DND-41 (cell line): ENCODE measurements around the gene CALML3.

Experiments used
- ATAC-seq: fragments of 200-7000 bp; cut with Tn5 transposase; 3 replicates; pipeline ENCODE4 v1.9.1; 2021; ENCODE audit warnings: low read depth; ENCODE audit not compliant: insufficient read depth
- DNase-seq: peaks from one replicate; pipeline ENCODE4 v3.0.0-alpha.2; 2020
- H2AFZ ChIP-seq: 2 replicates; pipeline ENCODE4 v1.6.0; 2012; ENCODE audit warnings: low read depth, low read length
- H3K27ac ChIP-seq: 2 replicates; pipeline ENCODE4 v1.5.1; 2012; ENCODE audit warnings: low read length, inconsistent platforms
- H3K27me3 ChIP-seq: fragments of 200-600 bp; sonication (generic); 2 replicates; pipeline ENCODE4 v1.6.0; 2012; ENCODE audit warnings: low read length, mild to moderate bottlenecking, inconsistent platforms; ENCODE audit not compliant: insufficient read depth, poor library complexity
- H3K36me3 ChIP-seq: 2 replicates; pipeline ENCODE4 v1.5.1; 2012; ENCODE audit warnings: low read length, inconsistent platforms; ENCODE audit not compliant: insufficient read depth
- H3K4me1 ChIP-seq: 2 replicates; pipeline ENCODE4 v1.5.1; 2012; ENCODE audit warnings: mild to moderate bottlenecking, low read length; ENCODE audit not compliant: insufficient read depth
- H3K4me2 ChIP-seq: 2 replicates; pipeline ENCODE4 v1.6.0; 2012; ENCODE audit warnings: mild to moderate bottlenecking, moderate library complexity, low read length, inconsistent platforms; ENCODE audit not compliant: insufficient read depth
- H3K4me3 ChIP-seq, 2 experiments: fragments of 200-600 bp in 1 of 2; shearing (Covaris generic) in 1 of 2; 2 replicates each; pipeline ENCODE4 v1.5.1; 2012 to 2016; ENCODE audit warnings: inconsistent platforms in 2 of 2, low read length in 2 of 2, mild to moderate bottlenecking in 2 of 2, low read depth in 1 of 2, moderate library complexity in 1 of 2
- H3K79me2 ChIP-seq: 2 replicates; pipeline ENCODE4 v1.6.0; 2012; ENCODE audit warnings: low read length, inconsistent platforms; ENCODE audit not compliant: insufficient read depth
- H3K9ac ChIP-seq: 2 replicates; pipeline ENCODE4 v1.6.0; 2012; ENCODE audit warnings: low read depth, mild to moderate bottlenecking, inconsistent platforms, low read length, moderate library complexity
- H3K9me3 ChIP-seq: 2 replicates; pipeline ENCODE4 v1.5.1; 2012; ENCODE audit warnings: low read length, moderate library complexity, mild to moderate bottlenecking, inconsistent platforms; ENCODE audit not compliant: insufficient read depth, severe bottlenecking
- H4K20me1 ChIP-seq: 2 replicates; pipeline ENCODE4 v1.6.0; 2012; ENCODE audit warnings: low read length; ENCODE audit not compliant: insufficient read depth
- EZH2 ChIP-seq: IDR thresholded peaks from 3 replicates; pipeline ENCODE4 v1.6.1; 2012; ENCODE audit warnings: borderline replicate concordance, low read depth, mild to moderate bottlenecking, moderate library complexity, low read length, inconsistent platforms; ENCODE audit not compliant: severe bottlenecking
- TF ChIP-seq, protein P1 (sequence below): IDR thresholded peaks from 2 replicates; pipeline ENCODE4 v1.5.1; 2012; ENCODE audit warnings: borderline replicate concordance, low read length, moderate library complexity, mild to moderate bottlenecking; ENCODE audit not compliant: poor library complexity, severe bottlenecking; ENCODE audit errors: extremely low read depth

The CALML3 gene

DNA sequence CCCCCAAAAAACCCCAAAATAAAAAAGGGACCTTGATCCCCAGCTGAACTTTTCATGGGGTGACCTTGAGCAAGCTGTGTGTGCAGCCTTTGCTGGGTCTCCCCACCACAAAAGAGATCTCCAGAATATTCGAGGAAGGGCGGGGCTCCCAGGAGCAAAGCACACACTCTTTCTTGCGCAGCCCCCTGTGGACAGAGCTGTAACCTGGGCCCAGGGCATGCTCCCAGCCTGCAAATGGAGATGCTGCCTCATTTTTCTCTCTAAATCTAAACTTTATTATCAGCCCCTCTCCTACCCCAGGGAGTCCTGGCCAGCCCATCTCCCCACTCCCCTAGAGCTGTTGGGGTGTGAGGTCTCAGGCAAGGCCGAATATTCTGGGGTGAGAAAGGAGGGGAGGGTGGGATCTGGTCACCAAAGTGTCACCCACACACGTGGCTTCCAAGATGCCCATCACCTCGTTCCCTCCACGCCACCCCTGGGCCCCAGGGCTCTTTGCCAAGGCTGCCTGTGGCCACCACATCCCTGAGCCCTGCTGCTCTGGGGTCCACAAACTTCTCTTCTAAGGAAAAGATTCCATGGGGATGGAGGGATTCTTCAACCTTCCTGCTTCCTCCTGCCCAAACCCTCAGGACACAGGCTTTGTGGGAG lies 1.7 kb upstream of the CALML3 start:
- ATAC-seq (no peak), DNase-seq (no peak)
- Histone ChIP-seq H3K4me3 (no peak overlapping the region), H3K79me2 (no peaks in the 10 kb centered on the region), H3K36me3 (no peaks in the 10 kb centered on the region), H3K27me3 (peaks cover 13% of the 10 kb centered on the region), H3K9me3 (no peaks in the 10 kb centered on the region), H3K27ac (no peak overlapping the region), H2AFZ (no peak overlapping the region), H3K9ac (no peak overlapping the region), H3K4me2 (no peak overlapping the region), H4K20me1 (no peaks in the 10 kb centered on the region), H3K4me1 (no peaks in the 10 kb centered on the region)
- no peak for TF ChIP-seq EZH2
- TF ChIP-seq, protein P1, sequence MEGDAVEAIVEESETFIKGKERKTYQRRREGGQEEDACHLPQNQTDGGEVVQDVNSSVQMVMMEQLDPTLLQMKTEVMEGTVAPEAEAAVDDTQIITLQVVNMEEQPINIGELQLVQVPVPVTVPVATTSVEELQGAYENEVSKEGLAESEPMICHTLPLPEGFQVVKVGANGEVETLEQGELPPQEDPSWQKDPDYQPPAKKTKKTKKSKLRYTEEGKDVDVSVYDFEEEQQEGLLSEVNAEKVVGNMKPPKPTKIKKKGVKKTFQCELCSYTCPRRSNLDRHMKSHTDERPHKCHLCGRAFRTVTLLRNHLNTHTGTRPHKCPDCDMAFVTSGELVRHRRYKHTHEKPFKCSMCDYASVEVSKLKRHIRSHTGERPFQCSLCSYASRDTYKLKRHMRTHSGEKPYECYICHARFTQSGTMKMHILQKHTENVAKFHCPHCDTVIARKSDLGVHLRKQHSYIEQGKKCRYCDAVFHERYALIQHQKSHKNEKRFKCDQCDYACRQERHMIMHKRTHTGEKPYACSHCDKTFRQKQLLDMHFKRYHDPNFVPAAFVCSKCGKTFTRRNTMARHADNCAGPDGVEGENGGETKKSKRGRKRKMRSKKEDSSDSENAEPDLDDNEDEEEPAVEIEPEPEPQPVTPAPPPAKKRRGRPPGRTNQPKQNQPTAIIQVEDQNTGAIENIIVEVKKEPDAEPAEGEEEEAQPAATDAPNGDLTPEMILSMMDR, result no peak

DNA sequence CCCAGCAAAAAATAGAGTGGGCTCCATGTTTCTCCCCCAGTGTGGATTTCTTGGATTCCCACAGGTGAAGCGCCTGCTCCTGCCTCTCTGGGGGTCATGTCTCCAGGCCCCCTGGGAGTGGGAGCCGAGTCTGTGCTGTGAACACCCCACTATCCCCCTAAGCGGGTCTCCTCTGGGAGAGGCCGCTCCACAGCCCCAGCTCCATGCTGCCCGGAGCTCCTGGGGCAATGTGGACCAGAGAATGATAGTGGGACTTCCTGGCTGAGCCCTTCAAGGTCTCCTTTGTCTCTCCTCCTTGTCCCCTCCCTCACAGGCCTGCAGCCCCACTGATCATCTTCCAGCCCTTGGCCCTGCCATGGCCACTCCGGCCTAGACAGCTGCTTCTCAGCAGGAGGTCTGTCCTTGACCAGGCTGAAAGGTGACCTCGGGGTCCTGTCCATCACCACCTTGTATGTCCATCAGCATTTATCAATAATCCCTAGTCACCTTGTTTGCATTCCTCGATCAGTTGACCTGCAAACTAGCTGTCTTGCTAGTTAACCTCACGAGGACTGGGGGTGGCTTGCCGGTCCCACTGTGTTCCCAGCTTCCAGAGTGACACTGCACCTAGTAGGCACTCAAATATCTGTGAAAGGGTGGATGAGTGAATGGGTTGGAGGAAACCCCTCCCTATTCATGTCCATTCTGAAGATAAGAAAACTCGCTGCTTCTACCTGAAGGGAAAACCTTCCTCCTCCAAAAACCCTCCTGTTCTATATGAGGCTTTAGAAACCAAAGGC lies 776 bp upstream of the CALML3 start:
- Histone ChIP-seq H2AFZ (no peak overlapping the region), H3K27ac (no peak overlapping the region)
- TF ChIP-seq, protein P1, result no peak
- TF ChIP-seq EZH2, result no peak

DNA sequence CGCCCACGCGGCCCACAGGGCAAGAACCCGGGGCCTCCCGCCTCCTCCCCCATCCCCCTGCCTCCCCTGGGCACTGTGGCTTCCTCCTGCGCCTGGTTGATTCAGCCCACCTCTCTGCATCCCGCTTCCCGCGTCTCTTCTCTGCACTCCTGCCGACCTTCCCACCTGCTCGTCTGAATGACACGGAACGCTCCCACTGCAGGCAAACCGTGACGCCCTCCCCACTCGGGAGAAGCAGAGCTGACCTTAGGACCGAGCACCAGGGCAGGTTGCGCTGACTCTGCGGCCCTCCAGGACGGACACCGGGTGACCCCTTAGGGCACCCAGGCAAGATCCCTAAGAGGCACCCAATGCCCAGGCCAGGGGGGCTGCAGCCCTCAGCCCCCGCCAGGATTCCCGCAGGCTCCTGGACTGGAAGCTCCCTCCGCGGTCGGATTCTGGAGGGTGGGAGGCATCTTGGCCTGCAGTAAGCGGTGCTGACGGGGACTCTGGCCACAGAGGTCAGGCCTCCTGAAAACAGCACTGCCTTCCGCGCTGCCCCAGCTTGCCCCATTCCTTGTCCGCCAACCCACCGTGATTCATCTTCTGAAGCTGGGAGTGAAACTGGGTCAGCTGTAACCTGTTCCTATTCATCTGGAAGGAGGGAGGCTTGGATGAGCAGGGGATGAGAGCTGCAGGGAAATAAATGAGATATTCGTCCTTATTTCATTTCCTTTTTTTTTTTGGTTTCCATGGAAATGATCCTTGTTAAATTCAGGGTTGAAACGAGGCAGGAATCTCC lies 990 bp downstream of the CALML3 start:
- no peak overlapping the region for H2AFZ ChIP-seq
- DNase-seq, result no peak

More for the DNA sequence above, 776 bp upstream of the CALML3 start:
- Histone ChIP-seq H3K4me3 (no peak overlapping the region), H3K4me2 (no peak overlapping the region), H3K4me1 (no peaks in the 10 kb centered on the region), H3K9me3 (no peaks in the 10 kb centered on the region), H3K79me2 (no peaks in the 10 kb centered on the region), H3K27me3 (peaks cover 9% of the 10 kb centered on the region), H3K36me3 (no peaks in the 10 kb centered on the region), H3K9ac (no peak overlapping the region), H4K20me1 (no peaks in the 10 kb centered on the region)
- DNase-seq, result no peak
- no peak for ATAC-seq

More for the DNA sequence above, 990 bp downstream of the CALML3 start:
- Histone ChIP-seq H3K4me3 (no peak overlapping the region), H3K4me1 (no peaks in the 10 kb centered on the region), H3K27ac (no peak overlapping the region), H3K9ac (no peak overlapping the region), H3K79me2 (no peaks in the 10 kb centered on the region), H3K27me3 (peaks cover 4% of the 10 kb centered on the region), H3K4me2 (no peak overlapping the region), H4K20me1 (no peaks in the 10 kb centered on the region), H3K9me3 (no peaks in the 10 kb centered on the region), H3K36me3 (no peaks in the 10 kb centered on the region)
- TF ChIP-seq, protein P1, result no peak
- TF ChIP-seq EZH2, result no peak
- no peak for ATAC-seq
